Measurements from ENCODE around the gene OR10H2. TPM values are rescaled to one million over a fixed set of nuclear protein-coding genes. Genes with fewer than 3 reads are reported as not detected.
"Not testable (repeated sequence)": the region's sequence is repeated elsewhere in the genome, so short reads cannot be mapped to it uniquely, and the experiment has no call there.

Gene OR10H2
- total RNA-seq, result not detected

- H3K27ac Mint-ChIP-seq, result no peak within 1 kb of the TSS
- intact Hi-C loops (cut with micrococcal nuclease), result no loop called here
- POLR2A ChIA-PET, result no interaction called here
- H3K36me3 Mint-ChIP-seq (ENCODE audit: low read depth), result no peaks in the 10 kb centered on the region
- peaks cover 2% of the 10 kb centered on the region for H3K9me3 Mint-ChIP-seq
- H3K27me3 Mint-ChIP-seq, result peaks cover 29% of the 10 kb centered on the region
- TF ChIP-seq CTCF (IDR thresholded peaks at IDR 0.05), result no peak
- no peak for ATAC-seq
- no peak for DNase-seq
- H3K4me1 Mint-ChIP-seq (ENCODE audit: low read depth), result peaks cover 3% of the 10 kb centered on the region
- no peak within 1 kb of the TSS for H3K4me3 Mint-ChIP-seq
- CTCF ChIA-PET, result no interaction called here
Measured at GRCh38 chr19:15727724-15728123, at the start of gene OR10H2. TSS of gene OR10H2 (plus strand) at chr19:15728024. CDS start at chr19:15728044, 20 bp downstream.

- Mint-ChIP-seq H3K36me3 (ENCODE audit: low read depth) (no peaks in the 10 kb centered on the region), H3K4me1 (ENCODE audit: low read depth) (peaks cover 4% of the 10 kb centered on the region), H3K27me3 (peaks cover 11% of the 10 kb centered on the region), H3K9me3 (peaks cover 1% of the 10 kb centered on the region), H3K4me3 (no peak overlapping the region), H3K27ac (no peak overlapping the region)
- TF ChIP-seq CTCF (IDR thresholded peaks at IDR 0.05), result no peak
- intact Hi-C loops (cut with micrococcal nuclease), result no loop called here
- DNase-seq (no peak), ATAC-seq (no peak)
- ChIA-PET POLR2A (interaction anchor here (0.6 kb wide), 1 partner anchor 572 kb away, joined by 3 read pairs; the partner anchor contains the start of gene SYDE1), CTCF (no interaction called here)
Measured at GRCh38 chr19:15679089-15679488, 48.7 kb upstream of the OR10H2 start.

GRCh38 chr19:15679865-15680264 is 48.0 kb upstream of the OR10H2 start:
- DNase-seq; intact Hi-C loops (cut with micrococcal nuclease); ATAC-seq; CTCF ChIA-PET; H3K36me3 Mint-ChIP-seq (ENCODE audit: low read depth); H3K4me3 Mint-ChIP-seq; H3K9me3 Mint-ChIP-seq; H3K4me1 Mint-ChIP-seq (ENCODE audit: low read depth); H3K27ac Mint-ChIP-seq; POLR2A ChIA-PET: not testable (repeated sequence)
- H3K27me3 Mint-ChIP-seq, result peaks cover 13% of the 10 kb centered on the region

GRCh38 chr19:15680478-15681322 is 47.1 kb upstream of the OR10H2 start:
- DNase-seq (no peak), ATAC-seq (no peak)
- CTCF ChIA-PET, result no interaction called here
- Mint-ChIP-seq H3K4me1 (ENCODE audit: low read depth) (no peaks in the 10 kb centered on the region), H3K9me3 (peaks cover 1% of the 10 kb centered on the region), H3K36me3 (ENCODE audit: low read depth) (no peaks in the 10 kb centered on the region), H3K27me3 (peaks cover 18% of the 10 kb centered on the region), H3K27ac (no peak overlapping the region), H3K4me3 (no peak overlapping the region)
- no peak for TF ChIP-seq CTCF (IDR thresholded peaks at IDR 0.05)
- intact Hi-C loops (cut with micrococcal nuclease), result no loop called here
- POLR2A ChIA-PET, result no interaction called here

GRCh38 chr19:15683411-15683810 is 44.4 kb upstream of the OR10H2 start:
- ChIA-PET CTCF (no interaction called here), POLR2A (no interaction called here)
- DNase-seq (no peak), ATAC-seq (no peak)
- H3K27ac Mint-ChIP-seq, result no peak overlapping the region
- H3K4me3 Mint-ChIP-seq, result no peak overlapping the region
- no peak for TF ChIP-seq CTCF (IDR thresholded peaks at IDR 0.05)
- intact Hi-C loops (cut with micrococcal nuclease), result no loop called here
- H3K9me3 Mint-ChIP-seq, result peaks cover 4% of the 10 kb centered on the region
- H3K4me1 Mint-ChIP-seq (ENCODE audit: low read depth), result no peaks in the 10 kb centered on the region
- peaks cover 24% of the 10 kb centered on the region for H3K27me3 Mint-ChIP-seq
- peaks cover 3% of the 10 kb centered on the region for H3K36me3 Mint-ChIP-seq (ENCODE audit: low read depth)
